Activated T-helper 17 cell treated with anti-CD3 and anti-CD28 coated beads, Interleukin-2, amount 50 U/mL, for 72 hours (primary cell): Measurements from ENCODE around the gene ATP9A. TPM values are rescaled to one million over a fixed set of nuclear protein-coding genes. Genes with fewer than 3 reads are reported as not detected.
"Not testable (repeated sequence)": the region's sequence is repeated elsewhere in the genome, so short reads cannot be mapped to it uniquely, and the experiment has no call there.

Experiments
- ATAC-seq: fragments of 150-1000 bp; cut with Tn5 transposase; replicated peaks from 2 replicates; pipeline ENCODE4 v1.10.0; 2021; ENCODE audit warnings: mild to moderate bottlenecking, moderate library complexity
- H3K27ac Mint-ChIP-seq: one replicate; pipeline ENCODE4 v1.8.0; 2022; ENCODE audit warnings: mixed read lengths
- H3K27me3 Mint-ChIP-seq: one replicate; pipeline ENCODE4 v1.8.0; 2022; ENCODE audit warnings: mixed read lengths
- H3K36me3 Mint-ChIP-seq: one replicate; pipeline ENCODE4 v1.8.0; 2022; ENCODE audit warnings: low read depth, mild to moderate bottlenecking, mixed read lengths
- H3K4me1 Mint-ChIP-seq: one replicate; pipeline ENCODE4 v1.8.0; 2022; ENCODE audit warnings: mixed read lengths
- H3K4me3 Mint-ChIP-seq: one replicate; pipeline ENCODE4 v1.8.0; 2022; ENCODE audit warnings: mild to moderate bottlenecking, mixed read lengths
- H3K9me3 Mint-ChIP-seq: one replicate; pipeline ENCODE4 v1.8.0; 2022; ENCODE audit warnings: mixed read lengths
- total RNA-seq, 2 donors: library from RNA; stranded (reverse); gene quantifications; one replicate each; pipeline ENCODE4 v1.2.3, GENCODE V29; 2022

The ATP9A gene
- total RNA-seq, 2 donors from 2014 or later = 1.7 to 2.2 TPM

- H3K9me3 Mint-ChIP-seq = no peaks in the 10 kb centered on the region
- H3K27ac Mint-ChIP-seq = no peak overlapping the region
- no peak for ATAC-seq
- no peaks in the 10 kb centered on the region for H3K36me3 Mint-ChIP-seq
- peaks cover 47% of the 10 kb centered on the region for H3K27me3 Mint-ChIP-seq
- H3K4me3 Mint-ChIP-seq = peak overlapping the region; percentile 37
- no peaks in the 10 kb centered on the region for H3K4me1 Mint-ChIP-seq
Observed at GRCh38 chr20:51800872-51801121, 32.6 kb upstream of the ATP9A start.

DNA sequence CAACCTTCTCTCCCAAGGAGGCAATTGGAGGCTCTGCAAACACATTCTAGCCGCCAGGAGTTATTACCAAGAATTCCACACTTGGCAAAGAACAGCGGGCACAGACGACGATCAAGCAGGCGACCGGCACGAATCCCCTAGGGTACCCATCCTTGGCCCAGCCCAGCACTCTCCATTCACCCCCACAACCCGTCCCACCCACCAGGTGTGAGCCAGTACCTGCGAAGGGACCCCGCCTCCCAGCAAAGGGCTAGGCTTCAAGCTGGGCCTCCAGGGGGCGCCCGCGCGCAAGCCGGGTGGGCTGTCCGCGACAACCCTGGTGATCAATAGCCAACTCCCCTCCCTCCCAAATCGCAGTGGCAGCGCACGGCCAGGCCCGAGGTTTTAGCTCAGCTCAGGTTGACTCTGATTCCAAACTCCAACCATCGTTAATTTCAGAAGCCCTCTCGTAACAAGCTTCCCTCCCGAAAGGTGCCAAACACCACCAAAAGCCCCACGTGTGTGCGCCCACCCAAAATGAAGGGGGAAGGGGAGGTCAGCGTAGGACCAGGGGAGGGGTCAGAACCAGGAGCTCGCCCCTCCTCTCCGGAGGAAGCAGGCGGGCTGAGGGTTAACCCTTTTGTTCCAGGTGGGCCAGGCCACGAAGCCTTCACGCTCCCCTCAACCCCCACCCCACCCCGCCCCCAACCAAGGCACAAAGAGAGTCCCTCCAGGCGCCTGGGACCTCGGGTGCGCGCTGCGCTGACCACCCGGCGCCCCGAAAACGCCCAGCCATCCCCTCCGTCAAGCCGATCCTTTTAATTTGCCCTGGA is 32.1 kb upstream of the ATP9A start:
- no peaks in the 10 kb centered on the region for H3K9me3 Mint-ChIP-seq

DNA sequence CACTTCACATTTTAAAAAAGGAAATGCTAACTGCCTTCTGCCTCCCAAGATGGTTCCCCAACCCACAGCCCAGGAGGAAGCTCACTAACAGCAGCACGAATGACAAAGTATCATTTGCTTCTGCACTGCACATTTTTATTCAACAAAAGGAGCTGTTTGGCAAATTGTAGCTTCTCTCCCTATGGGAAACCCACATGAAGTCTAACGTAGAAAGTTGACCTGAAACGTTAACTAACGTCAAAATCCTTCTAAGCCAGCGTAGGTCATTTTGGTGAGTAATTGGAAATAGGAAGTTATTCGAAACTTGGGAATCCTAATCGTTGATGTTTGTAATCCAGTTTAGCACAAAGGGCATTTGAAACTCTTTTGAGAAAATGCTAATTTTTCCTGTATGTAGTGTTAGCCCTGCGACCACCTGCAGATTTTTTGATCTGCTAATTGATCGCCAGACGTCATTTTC is 31.2 kb upstream of the ATP9A start:
- Mint-ChIP-seq H3K4me1 (no peaks in the 10 kb centered on the region), H3K36me3 (no peaks in the 10 kb centered on the region), H3K27ac (no peak overlapping the region), H3K4me3 (no peak overlapping the region), H3K27me3 (peaks cover 42% of the 10 kb centered on the region), H3K9me3 (no peaks in the 10 kb centered on the region)
- no peak for ATAC-seq

More for the DNA sequence above, 32.1 kb upstream of the ATP9A start:
- Mint-ChIP-seq H3K36me3 (no peaks in the 10 kb centered on the region), H3K4me3 (peak overlapping the region; percentile 37), H3K27ac (no peak overlapping the region), H3K4me1 (no peaks in the 10 kb centered on the region), H3K27me3 (peaks cover 46% of the 10 kb centered on the region)
- ATAC-seq = peak; percentile 56

- H3K9me3 Mint-ChIP-seq = no peaks in the 10 kb centered on the region
- peaks cover 50% of the 10 kb centered on the region for H3K27me3 Mint-ChIP-seq
- H3K36me3 Mint-ChIP-seq = no peaks in the 10 kb centered on the region
- no peak overlapping the region for H3K4me3 Mint-ChIP-seq
- H3K27ac Mint-ChIP-seq = no peak overlapping the region
- no peak for ATAC-seq
- no peaks in the 10 kb centered on the region for H3K4me1 Mint-ChIP-seq
Observed at GRCh38 chr20:51797357-51798025, 29.3 kb upstream of the ATP9A start.

GRCh38 chr20:51796340-51796739 is 28.1 kb upstream of the ATP9A start:
- Mint-ChIP-seq H3K36me3 (no peaks in the 10 kb centered on the region), H3K27ac (no peak overlapping the region), H3K27me3 (peaks cover 48% of the 10 kb centered on the region), H3K4me1 (no peaks in the 10 kb centered on the region), H3K9me3 (no peaks in the 10 kb centered on the region), H3K4me3 (no peak overlapping the region)
- no peak for ATAC-seq

DNA sequence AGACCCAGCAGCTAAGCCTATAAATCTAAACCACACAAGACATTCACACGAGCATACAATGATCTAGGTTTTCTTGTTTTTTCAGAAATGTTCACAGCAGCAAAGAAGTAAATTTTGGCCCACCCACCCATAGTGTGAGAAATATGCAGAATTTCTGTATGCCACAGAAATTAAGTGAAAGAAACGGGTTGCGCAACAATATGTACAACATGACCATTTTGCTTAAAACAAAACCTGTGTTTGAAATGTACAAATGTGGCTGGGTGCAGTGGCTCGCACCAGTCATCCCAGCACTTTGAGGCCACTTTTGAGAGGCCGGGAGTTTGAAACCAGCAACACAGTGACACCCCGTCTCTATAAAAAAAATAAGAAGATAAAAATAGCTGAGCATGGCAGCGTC is 24.8 kb upstream of the ATP9A start:
- Mint-ChIP-seq H3K27me3 (peaks cover 25% of the 10 kb centered on the region), H3K4me1 (no peaks in the 10 kb centered on the region), H3K36me3 (no peaks in the 10 kb centered on the region), H3K27ac (no peak overlapping the region), H3K9me3 (no peaks in the 10 kb centered on the region), H3K4me3 (no peak overlapping the region)
- ATAC-seq = no peak

DNA sequence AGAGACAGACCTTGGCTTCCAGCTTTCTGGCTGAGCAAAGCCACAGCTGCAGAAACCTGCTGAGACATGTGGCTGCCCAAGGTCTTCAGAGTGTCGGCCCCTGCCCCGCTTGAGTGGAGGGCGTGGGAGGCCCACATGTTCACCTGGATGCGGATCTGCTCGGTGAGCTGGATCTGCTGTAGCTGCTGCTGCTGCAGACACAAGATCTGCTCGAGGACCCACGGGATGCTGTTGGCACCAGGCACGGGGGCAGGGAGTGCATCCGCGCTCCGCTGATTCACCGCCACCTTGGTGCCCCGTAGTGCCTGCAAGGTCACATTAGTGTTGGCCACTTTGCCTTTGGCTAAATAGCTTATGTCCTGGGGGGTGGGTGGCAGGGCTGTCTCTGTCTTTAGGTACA is 23.4 kb upstream of the ATP9A start:
- Mint-ChIP-seq H3K36me3 (no peaks in the 10 kb centered on the region), H3K9me3 (no peaks in the 10 kb centered on the region), H3K27ac (no peak overlapping the region), H3K4me3 (no peak overlapping the region), H3K27me3 (peaks cover 17% of the 10 kb centered on the region), H3K4me1 (no peaks in the 10 kb centered on the region)
- no peak for ATAC-seq

- H3K27me3 Mint-ChIP-seq = peaks cover 11% of the 10 kb centered on the region
- no peaks in the 10 kb centered on the region for H3K4me1 Mint-ChIP-seq
- no peaks in the 10 kb centered on the region for H3K9me3 Mint-ChIP-seq
- H3K27ac Mint-ChIP-seq = no peak overlapping the region
- ATAC-seq = no peak
- no peak overlapping the region for H3K4me3 Mint-ChIP-seq
- H3K36me3 Mint-ChIP-seq = no peaks in the 10 kb centered on the region
Observed at GRCh38 chr20:51790256-51790655, 22.1 kb upstream of the ATP9A start.

- no peak overlapping the region for H3K4me3 Mint-ChIP-seq
- H3K9me3 Mint-ChIP-seq = no peaks in the 10 kb centered on the region
- H3K36me3 Mint-ChIP-seq = no peaks in the 10 kb centered on the region
- no peak overlapping the region for H3K27ac Mint-ChIP-seq
- peaks cover 11% of the 10 kb centered on the region for H3K27me3 Mint-ChIP-seq
- ATAC-seq = no peak
- H3K4me1 Mint-ChIP-seq = no peaks in the 10 kb centered on the region
Observed at GRCh38 chr20:51789434-51789833, 21.2 kb upstream of the ATP9A start.

- no peak overlapping the region for H3K4me3 Mint-ChIP-seq
- ATAC-seq = no peak
- H3K27me3 Mint-ChIP-seq = peaks cover 8% of the 10 kb centered on the region
- no peaks in the 10 kb centered on the region for H3K4me1 Mint-ChIP-seq
- H3K27ac Mint-ChIP-seq = no peak overlapping the region
- H3K36me3 Mint-ChIP-seq = no peaks in the 10 kb centered on the region
- no peaks in the 10 kb centered on the region for H3K9me3 Mint-ChIP-seq
Observed at GRCh38 chr20:51788822-51789221, 20.6 kb upstream of the ATP9A start.

- Mint-ChIP-seq H3K27me3 (peaks cover 7% of the 10 kb centered on the region), H3K36me3 (no peaks in the 10 kb centered on the region), H3K27ac (no peak overlapping the region), H3K9me3 (no peaks in the 10 kb centered on the region), H3K4me3 (no peak overlapping the region), H3K4me1 (no peaks in the 10 kb centered on the region)
- no peak for ATAC-seq
Observed at GRCh38 chr20:51784299-51784698, 16.1 kb upstream of the ATP9A start.

DNA sequence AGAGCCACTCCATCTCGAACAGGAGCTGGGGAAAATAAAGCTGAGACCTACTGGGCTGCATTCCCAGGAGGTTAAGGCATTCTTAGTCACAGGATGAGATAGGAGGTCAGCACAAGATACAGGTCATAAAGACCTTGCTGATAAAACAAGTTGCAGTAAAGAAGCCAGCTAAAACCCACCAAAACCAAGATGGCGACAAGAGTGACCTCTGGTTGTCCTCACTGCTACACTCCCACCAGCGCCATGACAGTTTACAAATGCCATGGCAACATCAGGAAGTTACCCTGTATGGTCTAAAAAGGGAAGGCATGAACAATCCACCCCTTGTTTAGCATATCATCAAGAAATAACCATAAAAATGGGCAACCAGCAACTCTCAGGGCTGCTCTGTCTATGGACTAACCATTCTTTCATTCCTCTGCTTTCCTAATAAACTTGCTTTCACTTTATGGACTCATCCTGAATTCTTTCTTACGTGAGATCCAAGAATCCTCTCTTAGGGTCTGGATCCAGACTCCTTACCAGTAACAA is 10.1 kb upstream of the ATP9A start:
- not testable (repeated sequence) for H3K27me3 Mint-ChIP-seq, H3K36me3 Mint-ChIP-seq, H3K9me3 Mint-ChIP-seq, ATAC-seq, H3K27ac Mint-ChIP-seq, H3K4me1 Mint-ChIP-seq, H3K4me3 Mint-ChIP-seq

GRCh38 chr20:51775241-51775640 is 7.1 kb upstream of the ATP9A start:
- Mint-ChIP-seq H3K36me3 (no peaks in the 10 kb centered on the region), H3K27me3 (no peaks in the 10 kb centered on the region), H3K27ac (no peak overlapping the region), H3K4me3 (no peak overlapping the region), H3K9me3 (no peaks in the 10 kb centered on the region), H3K4me1 (no peaks in the 10 kb centered on the region)
- no peak for ATAC-seq

- Mint-ChIP-seq H3K36me3 (peaks cover 7% of the 10 kb centered on the region), H3K4me1 (peaks cover 8% of the 10 kb centered on the region)
Observed at GRCh38 chr20:51772236-51772635, 4.0 kb upstream of the ATP9A start.

DNA sequence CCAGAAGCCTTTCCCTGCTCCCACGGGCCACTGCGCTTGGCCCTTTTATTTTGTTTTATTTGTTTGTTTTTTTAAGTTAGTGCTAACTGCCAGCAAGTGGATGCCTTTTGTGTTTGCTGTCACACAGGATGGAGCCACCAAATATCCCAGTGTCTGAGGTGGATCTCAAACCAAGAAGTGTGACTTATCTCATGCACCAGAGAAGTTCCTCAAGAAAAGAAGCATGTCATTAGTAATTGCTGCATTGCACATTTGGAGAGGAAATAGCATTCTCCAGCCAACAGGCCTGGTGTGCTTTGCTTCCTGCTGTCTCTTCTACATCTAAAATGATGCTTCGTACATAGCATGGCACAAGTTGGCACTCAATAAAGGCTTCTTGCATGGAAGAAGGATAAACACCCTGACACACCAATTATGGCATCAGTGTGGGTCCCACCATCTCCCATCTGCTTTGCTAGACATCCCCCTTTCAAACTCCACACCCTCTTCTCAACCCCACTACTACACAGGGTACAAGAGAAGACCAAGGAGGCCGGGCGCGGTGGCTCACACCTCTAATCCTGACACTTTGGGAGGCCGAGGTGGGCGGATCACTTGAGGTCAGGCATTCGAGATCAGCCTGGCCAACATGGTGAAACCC is 1.9 kb upstream of the ATP9A start:
- H3K4me1 Mint-ChIP-seq = peaks cover 8% of the 10 kb centered on the region
- no peak for ATAC-seq
- H3K9me3 Mint-ChIP-seq = no peaks in the 10 kb centered on the region
- peaks cover 22% of the 10 kb centered on the region for H3K27me3 Mint-ChIP-seq
- no peak overlapping the region for H3K27ac Mint-ChIP-seq
- no peak overlapping the region for H3K4me3 Mint-ChIP-seq
- peaks cover 7% of the 10 kb centered on the region for H3K36me3 Mint-ChIP-seq

More at GRCh38 chr20:51772236-51772635, 4.0 kb upstream of the ATP9A start:
- H3K9me3 Mint-ChIP-seq = no peaks in the 10 kb centered on the region
- H3K27me3 Mint-ChIP-seq = peaks cover 16% of the 10 kb centered on the region
- no peak for ATAC-seq
- H3K27ac Mint-ChIP-seq = no peak overlapping the region
- no peak overlapping the region for H3K4me3 Mint-ChIP-seq
